OCI-LY3 (cell line): ENCODE results near the gene FAM120A.

ENCODE experiments used
- H2AFZ ChIP-seq: fragments of 200-600, 300-600 bp; shearing (Covaris generic); 2 replicates; pipeline ENCODE4 v1.6.0; 2014; ENCODE audit warnings: antibody characterized with exemption, low read depth, low read length
- H3K27ac ChIP-seq: fragments of 200-600, 300-600 bp; sonication (generic); 2 replicates; pipeline ENCODE4 v1.5.1; 2014; ENCODE audit warnings: mild to moderate bottlenecking, low read length, moderate library complexity, mixed read lengths
- H3K27me3 ChIP-seq: fragments of 200-600, 300-600 bp; sonication (generic); 2 replicates; pipeline ENCODE4 v1.6.1; 2014; ENCODE audit warnings: low read depth, low read length, mixed read lengths
- H3K36me3 ChIP-seq: fragments of 200-600, 300-600 bp; sonication (generic); replicated peaks from 2 replicates; pipeline ENCODE3; 2014; ENCODE audit warnings: low read depth, low read length, mixed read lengths
- H3K4me1 ChIP-seq: fragments of 300-600, 200-600 bp; sonication (generic); 2 replicates; pipeline ENCODE4 v1.6.1; 2014; ENCODE audit warnings: low read length, mixed read lengths
- H3K4me2 ChIP-seq: fragments of 200-600, 300-600 bp; sonication (generic); 2 replicates; pipeline ENCODE4 v1.6.1; 2014; ENCODE audit warnings: low read length, mixed read lengths
- H3K4me3 ChIP-seq: fragments of 300-600, 200-600 bp; sonication (generic); 2 replicates; pipeline ENCODE4 v1.5.1; 2014; ENCODE audit warnings: antibody characterized with exemption, mild to moderate bottlenecking, low read length, moderate library complexity
- H3K79me2 ChIP-seq: fragments of 300-600, 200-600 bp; shearing (Covaris generic); 2 replicates; pipeline ENCODE4 v1.6.1; 2014; ENCODE audit warnings: mild to moderate bottlenecking, low read length, mixed read lengths
- H3K9ac ChIP-seq: fragments of 300-600, 200-600 bp; shearing (Covaris generic); 2 replicates; pipeline ENCODE4 v1.6.0; 2014; ENCODE audit warnings: mild to moderate bottlenecking, low read length, moderate library complexity
- H3K9me3 ChIP-seq: fragments of 200-600, 300-600 bp; shearing (Covaris generic); 2 replicates; pipeline ENCODE4 v1.6.1; 2014; ENCODE audit warnings: low read length, mixed read lengths; ENCODE audit not compliant: insufficient read depth
- H4K20me1 ChIP-seq: fragments of 200-600, 300-600 bp; sonication (generic); 2 replicates; pipeline ENCODE4 v1.6.1; 2016; ENCODE audit warnings: low read length, mixed read lengths; ENCODE audit not compliant: insufficient read depth
- CTCF ChIP-seq: fragments of 200-600, 300-600 bp; sonication (generic); IDR thresholded peaks from 2 replicates; pipeline ENCODE4 v1.5.1; 2014; ENCODE audit warnings: antibody characterized with exemption, low read length, low read depth
- EZH2phosphoT487 ChIP-seq: fragments of 200-600 bp; shearing (Covaris generic); IDR thresholded peaks from 2 replicates; pipeline ENCODE4 v1.6.1; 2018; ENCODE audit warnings: antibody characterized with exemption, mixed run types, low read depth

Gene FAM120A

GRCh38 chr9:93612052-93612795, 160.7 kb downstream of the FAM120A start:
- H2AFZ ChIP-seq: no peak overlapping the region
- H3K4me2 ChIP-seq: no peak overlapping the region
- no peak overlapping the region for H3K4me3 ChIP-seq
- peaks cover 36% of the 10 kb centered on the region for H3K79me2 ChIP-seq
- H3K36me3 ChIP-seq: no peaks in the 10 kb centered on the region
- peaks cover 7% of the 10 kb centered on the region for H3K4me1 ChIP-seq
- H3K9me3 ChIP-seq: peaks cover 9% of the 10 kb centered on the region; the same call in 1 of the 2 replicates
- TF ChIP-seq CTCF (no peak), EZH2phosphoT487 (no peak)
- peaks cover 16% of the 10 kb centered on the region for H4K20me1 ChIP-seq
- H3K27me3 ChIP-seq: no peaks in the 10 kb centered on the region
- no peak overlapping the region for H3K9ac ChIP-seq
- H3K27ac ChIP-seq: no peak overlapping the region

GRCh38 chr9:93612796-93613154, 161.3 kb downstream of the FAM120A start:
- H3K36me3 ChIP-seq: no peaks in the 10 kb centered on the region
- TF ChIP-seq CTCF (no peak), EZH2phosphoT487 (no peak)
- H3K79me2 ChIP-seq: peaks cover 36% of the 10 kb centered on the region
- no peak overlapping the region for H2AFZ ChIP-seq
- H3K4me3 ChIP-seq: no peak overlapping the region
- H3K9ac ChIP-seq: no peak overlapping the region
- peaks cover 9% of the 10 kb centered on the region; the same call in 1 of the 2 replicates for H3K9me3 ChIP-seq
- no peaks in the 10 kb centered on the region for H3K27me3 ChIP-seq
- H4K20me1 ChIP-seq: peaks cover 17% of the 10 kb centered on the region
- H3K4me1 ChIP-seq: peaks cover 7% of the 10 kb centered on the region
- no peak overlapping the region for H3K27ac ChIP-seq
- no peak overlapping the region for H3K4me2 ChIP-seq

- Histone ChIP-seq H3K27ac (no peak overlapping the region), H2AFZ (no peak overlapping the region), H3K36me3 (no peaks in the 10 kb centered on the region), H3K27me3 (no peaks in the 10 kb centered on the region), H3K9ac (no peak overlapping the region), H3K4me2 (no peak overlapping the region), H3K79me2 (peaks cover 36% of the 10 kb centered on the region), H4K20me1 (peaks cover 20% of the 10 kb centered on the region), H3K4me1 (peaks cover 7% of the 10 kb centered on the region), H3K9me3 (peaks cover 9% of the 10 kb centered on the region; the same call in 1 of the 2 replicates), H3K4me3 (no peak overlapping the region)
- TF ChIP-seq CTCF: no peak
- no peak for TF ChIP-seq EZH2phosphoT487
Measured at GRCh38 chr9:93613174-93613573, 161.7 kb downstream of the FAM120A start.

GRCh38 chr9:93613791-93614190, 162.3 kb downstream of the FAM120A start:
- Histone ChIP-seq H3K4me3 (no peak overlapping the region), H3K4me2 (no peak overlapping the region), H4K20me1 (peaks cover 23% of the 10 kb centered on the region), H3K36me3 (no peaks in the 10 kb centered on the region), H3K27ac (no peak overlapping the region), H2AFZ (no peak overlapping the region), H3K27me3 (no peaks in the 10 kb centered on the region), H3K9me3 (peaks cover 9% of the 10 kb centered on the region; the same call in 1 of the 2 replicates), H3K79me2 (peaks cover 38% of the 10 kb centered on the region), H3K9ac (no peak overlapping the region), H3K4me1 (peaks cover 7% of the 10 kb centered on the region)
- TF ChIP-seq CTCF (no peak), EZH2phosphoT487 (no peak)
